Smooth muscle cell (in vitro differentiated cells): Measurements from ENCODE around the gene MMP11. TPM values are rescaled to one million over a fixed set of nuclear protein-coding genes. Genes with fewer than 3 reads are reported as not detected.

Source experiments
- DNase-seq: peaks from one replicate; lab custom pipeline; 2025; ENCODE audit not compliant: unreplicated experiment; lab: John Stamatoyannopoulos, UW
- H2AFZ ChIP-seq: fragments of 200-600 bp; sonication (generic); 2 replicates; pipeline ENCODE4 v1.6.0; 2016; ENCODE audit warnings: antibody characterized with exemption, low read depth, mild to moderate bottlenecking
- H3F3A ChIP-seq: fragments of 200-600 bp; sonication (generic); 2 replicates; pipeline ENCODE4 v1.6.0; 2017; ENCODE audit warnings: antibody characterized with exemption, low read depth
- H3K27ac ChIP-seq: fragments of 200-600 bp; sonication (generic); 2 replicates; pipeline ENCODE4 v1.5.1; 2016; ENCODE audit warnings: low read depth, mild to moderate bottlenecking
- H3K27me3 ChIP-seq: fragments of 200-600 bp; sonication (generic); 2 replicates; pipeline ENCODE4 v1.6.1; 2016; ENCODE audit warnings: low read depth, mild to moderate bottlenecking
- H3K36me3 ChIP-seq: fragments of 200-600 bp; sonication (generic); 2 replicates; pipeline ENCODE4 v1.5.1; 2016; ENCODE audit warnings: low read depth
- H3K4me1 ChIP-seq: fragments of 200-600 bp; sonication (generic); 2 replicates; pipeline ENCODE4 v1.5.1; 2016; ENCODE audit warnings: low read depth
- H3K4me2 ChIP-seq: fragments of 200-600 bp; sonication (generic); 2 replicates; pipeline ENCODE4 v1.6.0; 2016; ENCODE audit warnings: mild to moderate bottlenecking
- H3K4me3 ChIP-seq: fragments of 200-600 bp; sonication (generic); 2 replicates; pipeline ENCODE4 v1.5.1; 2016; ENCODE audit warnings: mild to moderate bottlenecking
- H3K79me2 ChIP-seq: fragments of 200-600 bp; sonication (generic); 2 replicates; pipeline ENCODE4 v1.6.0; 2016; ENCODE audit warnings: low read depth, mild to moderate bottlenecking
- H3K9ac ChIP-seq: fragments of 200-600 bp; sonication (generic); 2 replicates; pipeline ENCODE4 v1.6.0; 2016; ENCODE audit warnings: low read depth
- H3K9me3 ChIP-seq: fragments of 200-600 bp; sonication (generic); replicated peaks from 2 replicates; pipeline ENCODE4 v1.5.1; 2016; ENCODE audit warnings: low read depth
- H4K20me1 ChIP-seq: fragments of 200-600 bp; sonication (generic); 2 replicates; pipeline ENCODE4 v1.6.0; 2016; ENCODE audit warnings: low read depth
- CTCF ChIP-seq: fragments of 200-600 bp; sonication (generic); IDR thresholded peaks from 2 replicates; pipeline ENCODE4 v1.5.1; 2017; ENCODE audit warnings: borderline replicate concordance, mild to moderate bottlenecking, antibody characterized with exemption; ENCODE audit not compliant: insufficient read depth, poor library complexity, severe bottlenecking
- WGBS: methylation state at CpG from one replicate; pipeline ENCODE4 v1.1.7; 2016; ENCODE audit warnings: low lambda C conversion rate; 5-methylcytosine and 5-hydroxymethylcytosine counted together
- polyA plus RNA-seq: library from polyadenylated mRNA; unstranded; fragments of >200 nt; fragmentation: Nextera tagmentation; extraction: Ambion mirVana; gene quantifications from 2 replicates; pipeline ENCODE4 v1.2.1, GENCODE V29; 2016
- total RNA-seq: library from RNA; depleted of rRNA; stranded (reverse); fragments of >200 nt; gene quantifications from 2 replicates; pipeline ENCODE4 v1.2.3, GENCODE V29; 2014

Gene MMP11
- total and polyA plus RNA-seq, 2 experiments from 2014 or later: 10.9 to 30.6 TPM

GRCh38 chr22:23751441-23751996 is 21.1 kb upstream of the MMP11 start:
- no peak for TF ChIP-seq CTCF
- Histone ChIP-seq H3K36me3 (no peaks in the 10 kb centered on the region), H3K9me3 (no peaks in the 10 kb centered on the region), H3K79me2 (peaks cover 38% of the 10 kb centered on the region), H3K4me2 (peak overlapping the region; percentile 98), H3K27ac (peak overlapping the region; percentile 90), H3K27me3 (no peaks in the 10 kb centered on the region), H3K4me3 (peak overlapping the region; percentile 94), H4K20me1 (peaks cover 17% of the 10 kb centered on the region), H3K9ac (peak overlapping the region; percentile 83), H3F3A (no peaks in the 10 kb centered on the region), H3K4me1 (peaks cover 11% of the 10 kb centered on the region), H2AFZ (peak overlapping the region; percentile 93)
- DNase-seq: no peak
- WGBS: 24% methylated on average over 21 of the region's 22 CpGs

GRCh38 chr22:23752090-23752691 is 20.5 kb upstream of the MMP11 start:
- H2AFZ ChIP-seq: no peak overlapping the region

GRCh38 chr22:23752750-23753149 is 19.9 kb upstream of the MMP11 start:
- H4K20me1 ChIP-seq: peaks cover 5% of the 10 kb centered on the region
- no peak overlapping the region for H3K4me2 ChIP-seq
- DNase-seq: no peak
- no peaks in the 10 kb centered on the region for H3K9me3 ChIP-seq
- H2AFZ ChIP-seq: no peak overlapping the region
- TF ChIP-seq CTCF: no peak
- no peaks in the 10 kb centered on the region for H3K36me3 ChIP-seq
- H3K4me1 ChIP-seq: peaks cover 11% of the 10 kb centered on the region
- no peak overlapping the region for H3K27ac ChIP-seq
- H3K4me3 ChIP-seq: no peak overlapping the region
- H3F3A ChIP-seq: no peaks in the 10 kb centered on the region
- H3K9ac ChIP-seq: no peak overlapping the region
- 98% methylated on average over 16 of the region's 16 CpGs for WGBS
- peaks cover 28% of the 10 kb centered on the region for H3K79me2 ChIP-seq
- no peaks in the 10 kb centered on the region for H3K27me3 ChIP-seq

More at GRCh38 chr22:23752090-23752691, 20.5 kb upstream of the MMP11 start:
- Histone ChIP-seq H3K36me3 (no peaks in the 10 kb centered on the region), H3K27me3 (no peaks in the 10 kb centered on the region), H3F3A (no peaks in the 10 kb centered on the region), H3K79me2 (peaks cover 33% of the 10 kb centered on the region), H3K27ac (no peak overlapping the region), H3K9ac (no peak overlapping the region), H3K4me3 (no peak overlapping the region), H3K4me2 (no peak overlapping the region), H3K4me1 (peaks cover 11% of the 10 kb centered on the region), H3K9me3 (no peaks in the 10 kb centered on the region), H4K20me1 (peaks cover 10% of the 10 kb centered on the region)
- no peak for DNase-seq
- WGBS: 97% methylated on average over 9 of the region's 9 CpGs
- TF ChIP-seq CTCF: no peak

- H3K27ac ChIP-seq: no peak overlapping the region
- H3F3A ChIP-seq: no peaks in the 10 kb centered on the region
- H3K36me3 ChIP-seq: no peaks in the 10 kb centered on the region
- 100% methylated on average over 1 of the region's 2 CpGs for WGBS
- peaks cover 21% of the 10 kb centered on the region for H3K79me2 ChIP-seq
- no peaks in the 10 kb centered on the region for H3K27me3 ChIP-seq
- H3K4me2 ChIP-seq: no peak overlapping the region
- H4K20me1 ChIP-seq: no peaks in the 10 kb centered on the region
- no peak overlapping the region for H2AFZ ChIP-seq
- no peak overlapping the region for H3K9ac ChIP-seq
- TF ChIP-seq CTCF: no peak
- H3K9me3 ChIP-seq: no peaks in the 10 kb centered on the region
- peaks cover 11% of the 10 kb centered on the region for H3K4me1 ChIP-seq
- H3K4me3 ChIP-seq: no peak overlapping the region
- DNase-seq: no peak
Observed at GRCh38 chr22:23753385-23753784, 19.3 kb upstream of the MMP11 start.
